BE2C (cell line): ENCODE measurements around the gene PDE7B.

Source experiments
- DNase-seq: peaks from one replicate; pipeline ENCODE4 v3.0.0-alpha.2; 2020
- H3K27me3 ChIP-seq: fragments of 250-450 bp; sonication (Bioruptor Pico); 2 replicates; pipeline ENCODE4 v1.5.1; 2020; ENCODE audit warnings: mild to moderate bottlenecking
- H3K36me3 ChIP-seq: fragments of 250-450 bp; sonication (Bioruptor Pico); 2 replicates; pipeline ENCODE4 v1.5.1; 2020; ENCODE audit warnings: mild to moderate bottlenecking
- H3K4me1 ChIP-seq: fragments of 250-450 bp; sonication (Bioruptor Pico); 2 replicates; pipeline ENCODE4 v1.5.1; 2020
- H3K4me3 ChIP-seq: 2 replicates; pipeline ENCODE4 v1.5.1; 2011; ENCODE audit warnings: low read depth, low read length
- H3K9me3 ChIP-seq: fragments of 250-450 bp; sonication (Bioruptor Pico); 2 replicates; pipeline ENCODE4 v1.5.1; 2020
- CTCF ChIP-seq: IDR thresholded peaks from 2 replicates; pipeline ENCODE4 v1.5.1; 2012; ENCODE audit warnings: mild to moderate bottlenecking, low read depth, low read length

PDE7B gene

GRCh38 chr6:136073216-136073615, 221.7 kb downstream of the PDE7B start:
- Histone ChIP-seq H3K4me3 (no peak overlapping the region), H3K9me3 (no peaks in the 10 kb centered on the region), H3K27me3 (no peaks in the 10 kb centered on the region), H3K36me3 (no peaks in the 10 kb centered on the region), H3K4me1 (peaks cover 4% of the 10 kb centered on the region; the same call in 1 of the 2 replicates)
- no peak for TF ChIP-seq CTCF
- DNase-seq, result no peak

- DNase-seq, result no peak
- H3K4me1 ChIP-seq, result peaks cover 5% of the 10 kb centered on the region; the same call in 1 of the 2 replicates
- no peak for TF ChIP-seq CTCF
Observed at GRCh38 chr6:136076496-136076895, 225.0 kb downstream of the PDE7B start.

GRCh38 chr6:136077834-136078576, 226.5 kb downstream of the PDE7B start:
- TF ChIP-seq CTCF, result no peak
- Histone ChIP-seq H3K36me3 (no peaks in the 10 kb centered on the region), H3K9me3 (no peaks in the 10 kb centered on the region), H3K4me1 (peaks cover 5% of the 10 kb centered on the region; the same call in 1 of the 2 replicates), H3K4me3 (no peak overlapping the region), H3K27me3 (no peaks in the 10 kb centered on the region)
- peak; percentile 28 for DNase-seq

More at GRCh38 chr6:136076496-136076895, 225.0 kb downstream of the PDE7B start:
- Histone ChIP-seq H3K9me3 (no peaks in the 10 kb centered on the region), H3K4me3 (no peak overlapping the region), H3K36me3 (no peaks in the 10 kb centered on the region), H3K27me3 (no peaks in the 10 kb centered on the region)

GRCh38 chr6:136079701-136080565, 228.4 kb downstream of the PDE7B start:
- Histone ChIP-seq H3K9me3 (no peaks in the 10 kb centered on the region), H3K27me3 (no peaks in the 10 kb centered on the region), H3K4me1 (peaks cover 5% of the 10 kb centered on the region; the same call in 1 of the 2 replicates), H3K36me3 (no peaks in the 10 kb centered on the region), H3K4me3 (no peak overlapping the region)
- DNase-seq, result no peak
- TF ChIP-seq CTCF, result no peak

GRCh38 chr6:136083540-136083939, 232.0 kb downstream of the PDE7B start:
- no peak for DNase-seq
- Histone ChIP-seq H3K9me3 (no peaks in the 10 kb centered on the region), H3K36me3 (no peaks in the 10 kb centered on the region), H3K4me3 (no peak overlapping the region), H3K27me3 (no peaks in the 10 kb centered on the region), H3K4me1 (0 out of 2 replicates have a peak, but pooled peaks cover 4% of the 10 kb centered on the region)
- no peak for TF ChIP-seq CTCF
